22Rv1 (cell line): Measurements from ENCODE around the gene OR2T8.

Experiments
- ZFX ChIP-seq: fragments of 450-650 bp; IDR thresholded peaks from 2 replicates; pipeline ENCODE4 v1.6.1; 2017; ENCODE audit warnings: antibody characterized with exemption, borderline replicate concordance
- TF ChIP-seq, protein P1 (sequence below): fragments of 450-650 bp; IDR thresholded peaks from 2 replicates; pipeline ENCODE4 v1.5.1; 2017; ENCODE audit warnings: mild to moderate bottlenecking

GRCh38 chr1:247904122-247904521 lies 15.9 kb upstream of the OR2T8 start:
- TF ChIP-seq, protein P1, sequence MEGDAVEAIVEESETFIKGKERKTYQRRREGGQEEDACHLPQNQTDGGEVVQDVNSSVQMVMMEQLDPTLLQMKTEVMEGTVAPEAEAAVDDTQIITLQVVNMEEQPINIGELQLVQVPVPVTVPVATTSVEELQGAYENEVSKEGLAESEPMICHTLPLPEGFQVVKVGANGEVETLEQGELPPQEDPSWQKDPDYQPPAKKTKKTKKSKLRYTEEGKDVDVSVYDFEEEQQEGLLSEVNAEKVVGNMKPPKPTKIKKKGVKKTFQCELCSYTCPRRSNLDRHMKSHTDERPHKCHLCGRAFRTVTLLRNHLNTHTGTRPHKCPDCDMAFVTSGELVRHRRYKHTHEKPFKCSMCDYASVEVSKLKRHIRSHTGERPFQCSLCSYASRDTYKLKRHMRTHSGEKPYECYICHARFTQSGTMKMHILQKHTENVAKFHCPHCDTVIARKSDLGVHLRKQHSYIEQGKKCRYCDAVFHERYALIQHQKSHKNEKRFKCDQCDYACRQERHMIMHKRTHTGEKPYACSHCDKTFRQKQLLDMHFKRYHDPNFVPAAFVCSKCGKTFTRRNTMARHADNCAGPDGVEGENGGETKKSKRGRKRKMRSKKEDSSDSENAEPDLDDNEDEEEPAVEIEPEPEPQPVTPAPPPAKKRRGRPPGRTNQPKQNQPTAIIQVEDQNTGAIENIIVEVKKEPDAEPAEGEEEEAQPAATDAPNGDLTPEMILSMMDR, result no peak
- no peak for TF ChIP-seq ZFX
